Esophagus squamous epithelium (tissue), 5 donors: ENCODE results near the gene MYO9A. TPM values are rescaled to one million over a fixed set of nuclear protein-coding genes. Genes with fewer than 3 reads are reported as not detected.

Source experiments
- DNase-seq: peaks from one replicate; lab custom pipeline; 2025; lab: John Stamatoyannopoulos, UW
- H3K27ac ChIP-seq, 4 donors: fragments of 200-600 bp; sonication (generic); one replicate each; pipeline ENCODE4 v1.5.1; 2016 to 2019; ENCODE audit warnings: mild to moderate bottlenecking in 1 of 4
- H3K27me3 ChIP-seq, 4 donors: fragments of 200-600 bp; sonication (generic); 1 replicate in 3 of 4; 2 replicates in 1 of 4; pipeline versions ENCODE4 v1.5.1 to v1.6.0; 2017 to 2021; ENCODE audit warnings: antibody characterized with exemption in 1 of 4
- H3K36me3 ChIP-seq, 3 donors: fragments of 200-600 bp; sonication (generic); one replicate each; pipeline ENCODE4 v1.5.1; 2016 to 2019
- H3K4me1 ChIP-seq, 3 donors: fragments of 200-600 bp; sonication (generic); one replicate each; pipeline ENCODE4 v1.5.1; 2017 to 2019
- H3K4me3 ChIP-seq, 4 donors: fragments of 200-600 bp; sonication (generic); 1 replicate in 3 of 4; 2 replicates in 1 of 4; pipeline ENCODE4 v1.5.1; 2016 to 2019; ENCODE audit warnings: mild to moderate bottlenecking in 2 of 4, moderate library complexity in 1 of 4
- H3K9me3 ChIP-seq, 3 donors: fragments of 200-600 bp; sonication (generic); one replicate each; pipeline ENCODE4 v1.5.1; 2016 to 2019
- POLR2A ChIP-seq, 4 donors: fragments of 450-650 bp; IDR thresholded peaks; one replicate each; pipeline ENCODE4 v1.6.1; 2017; ENCODE audit warnings: antibody characterized with exemption in 4 of 4, mild to moderate bottlenecking in 4 of 4, moderate library complexity in 3 of 4
- WGBS, 2 donors: methylation state at CpG; one replicate each; pipeline ENCODE4 v1.1.5; 2018; 5-methylcytosine and 5-hydroxymethylcytosine counted together
- intact Hi-C: fragments of 100-400 bp; cut with DNase I; formaldehyde crosslinking; loops from one replicate; pipeline ENCODE4 v1.15.0; 2022
- total RNA-seq, 4 donors: library from RNA; depleted of rRNA; stranded (reverse); fragments of >200 nt; gene quantifications; one replicate each; pipeline ENCODE4 v1.1.0, GENCODE V29; 2016
- TF ChIP-seq, protein P1 (sequence below), 6 experiments: fragments of 450-650 bp in 4 of 6; fragments of 200-600 bp in 2 of 6; sonication (generic) in 2 of 6; IDR thresholded peaks; one replicate each; pipeline ENCODE4 v1.5.1; 2016 to 2019; ENCODE audit warnings: antibody characterized with exemption in 6 of 6, mild to moderate bottlenecking in 4 of 6, moderate library complexity in 4 of 6
- donor health status: DM: yes; HTN: yes; CAD: no.

MYO9A gene
- total RNA-seq, 4 donors from 2014 or later = 18.2 to 62.0 (median 35.0) TPM

DNA sequence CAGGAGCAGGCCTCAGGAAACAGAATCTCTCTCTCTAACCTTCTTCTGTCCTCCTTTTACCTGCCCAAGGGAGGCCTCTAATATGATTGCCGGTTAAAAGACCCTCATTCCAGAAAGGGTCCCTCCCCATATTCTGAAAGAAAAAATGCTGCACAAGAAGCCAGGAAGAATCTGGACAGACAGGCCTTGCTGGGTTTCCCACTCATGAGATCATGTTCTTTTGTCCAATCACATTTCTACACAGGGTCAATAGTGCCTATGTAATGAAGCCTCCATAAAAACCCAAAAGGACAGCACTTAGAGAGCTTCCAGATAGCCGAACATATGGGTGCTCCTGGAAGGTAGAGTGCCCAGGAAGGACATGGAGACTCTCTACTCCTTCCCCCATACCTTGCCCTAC is 146.0 kb downstream of the MYO9A start:
- Histone ChIP-seq H3K36me3 (peaks cover 0 to 63% (median 0%) of the 10 kb centered on the region in 3 donors), H3K4me1 (peaks cover 0 to 9% (median 0%) of the 10 kb centered on the region in 3 donors), H3K4me3 (no peak overlapping the region), H3K27me3 (no peaks in the 10 kb centered on the region), H3K9me3 (no peaks in the 10 kb centered on the region), H3K27ac (peak overlapping the region in 1 of 4 donors; percentile 6)
- TF ChIP-seq, protein P1, sequence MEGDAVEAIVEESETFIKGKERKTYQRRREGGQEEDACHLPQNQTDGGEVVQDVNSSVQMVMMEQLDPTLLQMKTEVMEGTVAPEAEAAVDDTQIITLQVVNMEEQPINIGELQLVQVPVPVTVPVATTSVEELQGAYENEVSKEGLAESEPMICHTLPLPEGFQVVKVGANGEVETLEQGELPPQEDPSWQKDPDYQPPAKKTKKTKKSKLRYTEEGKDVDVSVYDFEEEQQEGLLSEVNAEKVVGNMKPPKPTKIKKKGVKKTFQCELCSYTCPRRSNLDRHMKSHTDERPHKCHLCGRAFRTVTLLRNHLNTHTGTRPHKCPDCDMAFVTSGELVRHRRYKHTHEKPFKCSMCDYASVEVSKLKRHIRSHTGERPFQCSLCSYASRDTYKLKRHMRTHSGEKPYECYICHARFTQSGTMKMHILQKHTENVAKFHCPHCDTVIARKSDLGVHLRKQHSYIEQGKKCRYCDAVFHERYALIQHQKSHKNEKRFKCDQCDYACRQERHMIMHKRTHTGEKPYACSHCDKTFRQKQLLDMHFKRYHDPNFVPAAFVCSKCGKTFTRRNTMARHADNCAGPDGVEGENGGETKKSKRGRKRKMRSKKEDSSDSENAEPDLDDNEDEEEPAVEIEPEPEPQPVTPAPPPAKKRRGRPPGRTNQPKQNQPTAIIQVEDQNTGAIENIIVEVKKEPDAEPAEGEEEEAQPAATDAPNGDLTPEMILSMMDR (IDR thresholded peaks at IDR 0.05) = no peak
- TF ChIP-seq POLR2A (IDR thresholded peaks at IDR 0.05) = no peak
- WGBS, 2 donors = 78 to 88% methylated on average over 2 of the region's 2 CpGs
- no peak for DNase-seq
- intact Hi-C loops = no loop called here

DNA sequence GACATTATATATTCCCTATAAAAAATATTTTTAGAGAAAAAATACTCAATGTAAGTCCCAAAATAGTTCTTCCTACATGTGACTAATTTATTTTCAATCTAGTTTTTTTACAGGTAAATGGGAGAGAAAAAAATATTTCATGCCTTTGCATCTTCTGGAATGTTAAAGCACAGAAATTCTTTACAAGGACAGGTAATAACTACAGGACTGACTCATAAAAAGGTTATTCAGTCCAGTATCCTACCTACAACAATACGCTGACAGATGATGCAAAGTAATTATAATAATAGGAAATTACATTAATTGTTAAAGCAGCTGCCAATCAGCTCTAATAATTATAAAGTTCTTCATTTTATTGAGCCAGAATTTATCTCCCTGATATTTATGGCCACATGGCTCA is 147.5 kb downstream of the MYO9A start:
- DNase-seq = no peak
- no peak overlapping the region for H3K27ac ChIP-seq
- H3K4me1 ChIP-seq = peaks cover 0 to 2% (median 0%) of the 10 kb centered on the region in 3 donors
- peaks cover 0 to 67% (median 0%) of the 10 kb centered on the region in 3 donors for H3K36me3 ChIP-seq
- intact Hi-C loops = no loop called here
- no peaks in the 10 kb centered on the region for H3K27me3 ChIP-seq
- WGBS, 2 donors = 95 to 97% methylated on average over 1 of the region's 1 CpG
- TF ChIP-seq, protein P1 (IDR thresholded peaks at IDR 0.05) = no peak
- no peak for TF ChIP-seq POLR2A (IDR thresholded peaks at IDR 0.05)
- H3K4me3 ChIP-seq = no peak overlapping the region
- no peaks in the 10 kb centered on the region for H3K9me3 ChIP-seq

DNA sequence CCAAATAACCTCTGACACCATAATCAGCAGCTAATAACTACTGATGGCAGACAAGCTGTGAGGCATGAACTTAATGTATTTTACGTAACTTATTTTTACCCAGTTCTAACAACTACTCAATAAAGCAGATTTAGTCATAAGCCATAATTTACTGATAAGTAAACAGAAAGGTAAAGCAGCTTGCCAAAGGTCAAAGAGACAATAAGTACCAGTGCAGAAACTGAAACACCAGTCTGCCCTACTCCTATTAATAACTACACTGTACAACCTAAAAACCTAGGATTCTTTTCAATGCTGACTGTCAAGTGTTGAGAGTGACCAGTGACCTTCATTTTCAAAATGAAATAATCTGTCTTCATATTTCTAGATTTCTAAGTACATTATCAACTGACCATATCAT is 155.4 kb downstream of the MYO9A start:
- no peaks in the 10 kb centered on the region for H3K4me1 ChIP-seq
- no peak for TF ChIP-seq POLR2A (IDR thresholded peaks at IDR 0.05)
- H3K36me3 ChIP-seq = peaks cover 0 to 42% (median 0%) of the 10 kb centered on the region in 3 donors
- H3K27me3 ChIP-seq = no peaks in the 10 kb centered on the region
- H3K27ac ChIP-seq = no peak overlapping the region
- intact Hi-C loops = no loop called here
- 78 to 94% methylated on average over 1 of the region's 1 CpG for WGBS, 2 donors
- H3K9me3 ChIP-seq = no peaks in the 10 kb centered on the region
- H3K4me3 ChIP-seq = no peak overlapping the region
- DNase-seq = no peak

DNA sequence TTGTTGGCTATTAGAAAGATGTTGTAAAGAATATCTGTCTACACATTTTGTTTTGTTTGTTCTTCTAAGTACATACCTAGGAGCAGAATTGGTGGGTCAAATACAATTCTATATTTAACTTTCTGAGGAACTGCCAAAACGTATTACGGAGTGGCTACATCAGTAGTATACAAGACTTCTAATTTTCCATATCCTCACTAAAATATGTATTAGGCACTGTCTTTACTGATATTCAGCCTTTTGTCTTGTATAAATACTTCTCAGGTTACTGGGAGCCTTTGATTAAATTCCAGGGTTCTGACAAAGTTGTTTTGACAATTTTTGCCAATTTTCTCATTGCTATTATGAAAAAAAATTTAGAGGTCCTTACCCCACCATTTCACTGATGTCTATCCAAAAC is 160.9 kb downstream of the MYO9A start:
- WGBS, 2 donors = 85 to 87% methylated on average over 2 of the region's 2 CpGs
- Histone ChIP-seq H3K27me3 (no peaks in the 10 kb centered on the region), H3K4me3 (no peak overlapping the region), H3K9me3 (no peaks in the 10 kb centered on the region), H3K27ac (no peak overlapping the region), H3K4me1 (no peaks in the 10 kb centered on the region), H3K36me3 (peaks cover 0 to 23% (median 0%) of the 10 kb centered on the region in 3 donors)
- no peak for DNase-seq
- intact Hi-C loops = no loop called here
- TF ChIP-seq, protein P1 (IDR thresholded peaks at IDR 0.05) = no peak
- TF ChIP-seq POLR2A (IDR thresholded peaks at IDR 0.05) = no peak

DNA sequence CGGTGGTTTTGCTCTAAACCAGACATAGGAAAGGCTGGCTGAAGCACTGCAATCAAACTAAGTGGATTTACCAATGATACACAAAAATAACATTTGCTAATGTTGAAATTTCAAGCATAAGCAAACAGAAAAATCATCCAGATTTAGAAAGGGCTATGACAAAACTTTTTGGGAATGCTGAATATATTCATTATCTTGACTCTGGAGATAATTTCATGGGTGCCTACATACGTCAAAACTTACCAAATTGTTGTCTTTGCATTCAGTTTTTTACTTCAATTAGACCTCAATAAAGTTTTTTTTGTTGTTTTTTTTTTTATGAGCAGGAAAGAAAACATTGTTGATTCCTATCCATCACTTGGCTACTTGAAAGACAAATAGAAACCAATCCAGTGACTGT is 166.8 kb downstream of the MYO9A start:
- no peak overlapping the region for H3K27ac ChIP-seq
- no peaks in the 10 kb centered on the region for H3K27me3 ChIP-seq
- TF ChIP-seq POLR2A (IDR thresholded peaks at IDR 0.05) = no peak
- TF ChIP-seq, protein P1 (IDR thresholded peaks at IDR 0.05) = no peak

DNA sequence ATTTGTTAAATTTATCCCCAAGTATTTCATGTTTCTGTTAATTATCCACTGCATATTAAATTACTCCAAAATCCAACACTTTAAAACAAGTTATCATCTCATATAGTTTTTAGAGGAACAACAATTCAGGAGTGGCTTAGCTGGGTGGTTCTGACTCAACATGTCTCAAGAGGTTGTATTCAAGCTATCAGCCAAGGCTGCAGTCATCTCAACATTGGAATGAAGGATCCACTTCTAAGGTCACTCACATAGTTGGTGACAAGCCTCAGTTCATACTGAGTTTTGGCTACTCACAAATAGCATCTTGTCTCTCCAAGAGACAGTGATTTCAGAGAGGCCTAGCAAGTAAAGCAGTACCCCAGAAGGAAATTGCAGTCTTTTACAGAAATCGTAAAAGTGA is 172.9 kb downstream of the MYO9A start:
- DNase-seq = no peak
- H3K4me1 ChIP-seq = no peaks in the 10 kb centered on the region
- no peak overlapping the region for H3K4me3 ChIP-seq
- H3K36me3 ChIP-seq = no peaks in the 10 kb centered on the region
- WGBS, 2 donors = 94 to 100% methylated on average over 1 of the region's 1 CpG
- no peak for TF ChIP-seq POLR2A (IDR thresholded peaks at IDR 0.05)
- TF ChIP-seq, protein P1 (IDR thresholded peaks at IDR 0.05) = no peak
- H3K27ac ChIP-seq = no peak overlapping the region
- H3K27me3 ChIP-seq = no peaks in the 10 kb centered on the region
- H3K9me3 ChIP-seq = no peaks in the 10 kb centered on the region
- intact Hi-C loops = no loop called here

More for the DNA sequence above, 166.8 kb downstream of the MYO9A start:
- Histone ChIP-seq H3K4me3 (no peak overlapping the region), H3K4me1 (no peaks in the 10 kb centered on the region), H3K36me3 (peaks cover 0 to 7% (median 0%) of the 10 kb centered on the region in 3 donors), H3K9me3 (no peaks in the 10 kb centered on the region)
- intact Hi-C loops = no loop called here
- no peak for DNase-seq
- WGBS, 2 donors = 85 to 90% methylated on average over 2 of the region's 2 CpGs
